Amygdala (tissue), 56 donors: ENCODE data around the gene TMEM179B.
"Not testable (repeated sequence)": the region's sequence is repeated elsewhere in the genome, so short reads cannot be mapped to it uniquely, and the experiment has no call there.

Source experiments
- DNase-seq, 56 donors: peaks; one replicate each; lab custom pipeline; 2025; lab: John Stamatoyannopoulos, UW

The TMEM179B gene

GRCh38 chr11:62786318-62787004, 741 bp upstream of the TMEM179B start:
- peak in 55 of 56 donors; percentile 19 to 86 (median 62) for DNase-seq

DNA sequence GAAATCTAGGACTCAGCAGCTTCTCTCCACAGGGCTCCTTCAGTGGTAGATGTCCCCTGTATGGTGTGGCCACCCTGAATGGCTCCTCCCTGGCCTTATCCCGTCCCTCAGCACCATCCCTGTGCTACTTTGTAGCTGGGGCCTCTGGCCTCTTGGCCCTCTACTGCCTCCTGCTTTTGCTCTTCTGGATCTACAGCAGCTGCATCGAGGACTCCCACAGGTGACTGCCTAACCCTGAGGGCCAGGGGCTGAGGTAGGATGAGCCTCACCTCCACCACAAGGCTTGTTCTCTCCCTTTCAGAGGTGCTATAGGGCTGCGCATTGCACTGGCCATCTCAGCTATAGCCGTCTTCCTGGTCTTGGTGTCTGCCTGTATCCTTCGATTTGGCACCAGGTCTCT, 1.8 kb downstream of the TMEM179B start:
- no peak for DNase-seq

GRCh38 chr11:62789576-62789975, 2.4 kb downstream of the TMEM179B start:
- no peak for DNase-seq

DNA sequence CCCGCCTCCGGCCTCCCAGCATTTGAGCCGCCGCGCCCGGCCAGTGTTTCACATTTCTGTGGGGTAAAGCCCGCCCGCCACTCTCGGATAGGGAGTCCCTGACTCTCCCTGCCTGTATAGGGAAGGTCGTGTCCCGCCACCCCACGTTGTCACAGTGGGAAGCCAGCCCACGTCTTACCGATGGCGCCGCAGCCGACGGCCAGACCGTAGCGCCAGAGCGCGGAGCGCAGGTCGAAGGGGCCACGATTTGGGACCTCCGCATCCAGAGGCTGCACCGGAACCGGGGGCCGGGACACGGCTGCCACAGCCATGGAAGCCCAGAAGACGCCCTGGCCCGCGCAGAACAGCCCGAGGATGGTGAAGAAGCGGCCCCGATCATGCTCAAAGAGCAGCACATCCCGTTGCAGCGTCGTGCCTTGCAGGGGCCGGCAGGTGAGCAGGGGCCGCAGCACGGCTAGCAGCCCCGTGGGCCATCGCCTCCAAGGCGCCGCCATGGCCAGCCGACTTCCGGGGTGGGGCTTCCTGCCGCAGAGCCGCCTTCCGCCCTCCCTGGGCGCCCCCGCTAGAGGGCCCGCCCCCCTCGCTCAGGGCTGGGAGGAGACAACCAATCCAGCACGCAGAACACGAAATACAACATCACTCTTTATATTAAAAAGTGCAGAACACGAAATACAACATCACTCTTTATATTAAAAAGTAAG, 4.4 kb downstream of the TMEM179B start, which contains the start of gene TMEM223:
TSS of gene TMEM223 (minus strand) at position 506 of the 701 bp plus-strand sequence. CDS start at position 494, 12 bp downstream.
- peak; percentile 2 to 90 (median 76) for DNase-seq

DNA sequence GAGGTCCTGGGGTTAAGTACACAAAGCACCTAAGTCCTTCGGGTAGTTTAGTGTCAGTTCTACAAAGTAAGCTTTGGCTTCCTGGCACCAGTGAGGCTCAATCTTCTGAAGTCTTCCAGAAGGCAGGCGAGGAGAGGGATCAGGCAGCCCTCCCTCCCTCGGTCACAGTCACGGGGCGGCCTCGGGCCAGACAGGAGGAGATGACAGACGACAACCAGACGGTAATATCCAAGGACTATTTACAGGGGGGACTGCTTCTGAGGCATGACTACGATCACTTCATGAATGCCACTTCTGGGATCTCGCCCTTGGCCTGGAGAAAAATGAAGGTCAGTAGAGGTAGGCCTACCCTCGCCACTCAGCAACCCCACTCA, 5.0 kb downstream of the TMEM179B start:
- no peak for DNase-seq

DNA sequence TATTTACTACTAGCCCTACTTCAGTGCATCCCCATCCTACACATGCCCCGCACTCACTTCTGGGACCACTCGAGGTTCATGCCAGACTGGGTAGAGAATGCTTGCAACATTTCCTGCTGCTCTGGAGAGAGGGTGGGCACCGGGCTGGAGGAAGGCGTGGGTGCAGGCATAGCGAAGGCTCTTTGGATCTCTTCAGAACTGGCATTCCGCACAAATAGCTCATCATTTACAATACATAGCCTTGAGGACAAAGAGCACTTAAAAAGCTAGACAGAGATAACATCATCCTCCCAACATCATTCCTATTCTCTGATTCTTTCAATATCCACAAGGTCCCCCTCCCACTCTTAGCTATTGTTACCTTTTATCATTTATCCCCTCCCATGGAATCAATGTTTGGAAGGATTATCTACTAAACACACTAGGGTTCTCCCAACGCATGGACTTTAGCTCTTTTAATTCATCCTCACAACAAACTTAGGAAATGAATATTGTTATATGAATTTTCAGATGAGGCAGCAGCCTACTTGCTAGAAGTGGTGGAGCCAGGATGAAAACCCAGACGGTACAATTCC, 7.1 kb downstream of the TMEM179B start:
- DNase-seq = no peak

DNA sequence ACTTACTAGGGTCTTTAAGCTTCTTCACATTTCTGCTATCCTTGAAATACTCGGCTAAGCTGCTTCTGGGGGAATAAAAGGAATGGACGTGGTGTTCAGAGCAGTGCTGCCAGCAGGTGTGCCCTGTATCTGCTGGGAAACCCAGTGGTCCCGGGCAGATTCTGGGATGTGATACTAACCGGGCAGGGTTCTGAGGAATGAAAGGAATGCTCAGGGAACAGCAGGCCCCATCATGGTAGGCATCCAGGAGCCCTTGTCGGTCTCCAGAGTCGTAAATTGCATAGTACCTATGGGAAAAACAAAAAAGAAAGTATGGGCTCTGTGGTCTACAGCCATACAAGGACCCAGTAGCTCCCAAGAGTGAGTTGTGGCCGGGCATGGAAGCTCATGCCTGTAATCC, 9.1 kb downstream of the TMEM179B start:
- no peak for DNase-seq

GRCh38 chr11:62799486-62799885, 12.3 kb downstream of the TMEM179B start:
- no peak for DNase-seq

DNA sequence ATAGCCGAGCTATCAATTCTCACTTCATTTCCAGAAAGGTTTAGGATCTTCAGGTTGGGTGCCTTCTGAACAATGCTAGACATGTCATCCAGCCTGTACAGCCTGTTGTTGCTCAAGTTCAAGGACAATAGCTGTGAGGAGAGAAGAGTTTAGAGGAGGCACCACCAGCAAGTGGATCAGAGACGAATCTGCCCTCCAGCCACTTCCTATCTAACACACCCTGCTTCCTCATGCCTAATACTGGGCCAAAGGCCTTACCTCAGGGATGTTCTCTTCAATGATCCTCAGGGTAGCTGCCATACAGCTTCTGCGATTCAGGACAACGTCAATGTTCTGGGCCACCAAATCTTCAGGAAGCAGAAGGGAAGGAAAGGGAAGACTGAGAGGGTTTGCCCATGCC, 13.9 kb downstream of the TMEM179B start:
- DNase-seq = no peak

GRCh38 chr11:62804310-62805075, 17.3 kb downstream of the TMEM179B start:
- DNase-seq = peak in 1 of 56 donors; percentile 42

DNA sequence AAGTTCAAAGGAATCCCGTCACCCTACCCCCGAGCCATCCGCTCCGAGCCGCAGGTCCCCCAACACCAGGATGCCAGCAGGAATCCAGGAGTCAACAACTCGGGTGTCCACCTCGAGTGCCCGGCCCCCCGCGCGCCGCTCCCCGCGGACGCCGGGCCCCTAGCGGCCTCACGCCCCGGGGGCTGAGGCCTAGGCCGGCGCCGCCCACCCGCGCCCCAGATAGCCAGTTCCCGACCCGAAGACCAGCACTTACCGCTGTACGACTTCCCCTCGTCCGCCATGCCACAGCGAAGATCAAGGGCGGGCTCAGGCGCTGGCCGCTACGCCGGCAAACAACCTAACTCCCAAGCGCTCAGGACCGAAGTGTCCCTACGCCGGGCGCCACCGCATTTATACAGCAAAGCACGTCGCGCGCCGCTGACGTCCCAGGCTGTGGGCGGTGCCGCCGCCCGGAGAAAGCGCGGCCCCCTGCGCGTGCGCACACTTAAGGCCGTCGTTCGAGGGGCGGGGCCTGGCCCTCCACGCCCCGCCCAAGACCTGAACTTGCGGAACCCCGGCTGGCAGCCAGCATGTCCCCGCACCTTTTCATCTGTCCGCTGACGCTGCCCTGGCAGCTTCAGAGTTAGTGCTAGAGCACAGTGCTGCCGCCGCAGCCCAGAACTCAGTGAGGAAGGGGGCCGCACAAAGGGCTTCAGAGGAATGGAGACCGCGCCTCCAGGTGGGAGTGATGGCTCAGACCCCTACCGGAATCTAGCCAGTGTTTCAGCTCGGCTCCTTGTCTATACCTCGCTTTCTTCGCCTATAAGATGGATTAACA, 18.1 kb downstream of the TMEM179B start, which contains the start of gene NXF1:
TSS of gene NXF1 (minus strand) at position 365 of the 817 bp plus-strand sequence. CDS start at position 281, 84 bp downstream.
- peak; percentile 56 to 97 (median 90) for DNase-seq

GRCh38 chr11:62805961-62806441, 18.8 kb downstream of the TMEM179B start:
- DNase-seq = no peak

GRCh38 chr11:62806611-62807121, 19.5 kb downstream of the TMEM179B start:
- peak in 2 of 56 donors; percentile 13 to 17 for DNase-seq

DNA sequence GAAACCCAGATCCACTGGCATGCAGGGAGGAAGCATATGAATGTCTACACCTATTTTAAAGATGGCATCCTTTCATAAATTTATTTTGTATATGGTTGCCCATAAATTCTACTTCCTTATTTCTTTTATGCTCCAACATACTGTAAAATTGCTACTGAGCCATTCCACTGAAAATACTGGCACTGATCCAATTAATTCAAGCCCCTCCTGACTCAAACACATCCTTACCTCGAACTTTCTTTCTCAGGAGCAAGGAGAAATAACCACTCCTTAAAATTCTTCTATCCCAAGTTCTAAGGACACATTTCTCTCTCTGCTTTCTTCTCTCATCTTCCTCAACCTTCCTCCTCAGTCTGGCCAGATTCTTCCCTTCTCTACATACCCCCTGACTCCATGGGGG, 23.5 kb downstream of the TMEM179B start:
- DNase-seq = no peak

GRCh38 chr11:62811659-62812058, 24.5 kb downstream of the TMEM179B start:
- no peak for DNase-seq

DNA sequence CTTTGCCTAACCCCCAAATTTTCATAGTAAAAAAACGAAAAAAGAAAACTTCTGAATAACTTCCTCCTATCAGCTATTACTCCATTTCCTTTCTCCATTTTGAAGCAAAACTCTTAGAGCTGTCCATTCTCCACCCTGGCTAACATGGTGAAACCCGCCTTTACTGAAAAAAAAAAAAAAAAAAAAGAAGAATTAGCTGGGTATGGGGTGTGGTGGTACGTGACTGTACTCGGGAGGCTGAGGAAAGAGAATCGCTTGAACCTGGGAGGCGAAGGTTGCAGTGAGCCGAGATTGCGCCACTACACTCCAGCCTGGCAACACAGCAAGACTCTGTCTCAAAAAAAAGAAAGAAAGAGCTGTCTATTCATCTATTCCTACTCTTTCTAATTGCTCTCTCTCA, 29.4 kb downstream of the TMEM179B start:
- no peak for DNase-seq

DNA sequence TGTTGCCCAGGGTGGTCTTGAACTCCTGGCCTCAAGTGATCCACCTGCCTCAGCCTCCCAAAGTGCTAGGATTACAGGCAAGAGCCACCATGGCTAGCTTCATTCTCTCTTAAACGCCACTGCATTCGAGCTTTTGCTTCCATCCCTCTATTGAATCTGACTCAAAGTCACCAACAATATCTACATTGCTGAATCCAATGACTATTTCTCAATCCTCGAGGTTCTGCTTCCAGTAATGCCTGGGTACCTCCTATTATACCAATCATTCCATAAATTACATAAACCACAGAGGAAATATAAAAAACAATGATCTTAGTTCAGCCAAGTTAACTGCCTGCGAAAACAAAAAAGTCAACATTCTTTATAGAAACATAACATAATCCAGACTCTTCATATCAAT, 29.9 kb downstream of the TMEM179B start:
- no peak for DNase-seq

DNA sequence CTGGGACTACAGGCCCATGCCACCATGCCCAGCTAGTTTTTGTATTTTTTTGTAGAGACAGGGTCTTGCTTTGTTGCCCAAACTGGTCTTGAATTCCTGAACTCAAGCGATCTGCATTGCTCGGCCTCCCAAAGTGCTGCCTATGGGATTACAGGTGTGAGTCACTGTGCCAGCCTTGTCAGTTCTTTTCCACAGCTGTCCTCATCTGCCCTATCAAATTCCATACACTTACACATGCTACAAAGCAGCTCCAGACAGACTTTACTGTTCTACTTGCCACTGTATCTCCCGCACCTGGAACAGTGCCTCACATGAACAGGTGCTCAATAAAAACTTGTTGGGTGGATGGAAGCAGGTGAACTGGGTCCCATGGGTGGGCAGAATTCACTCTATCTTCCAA, 36.5 kb downstream of the TMEM179B start:
- no peak for DNase-seq

- DNase-seq = not testable (repeated sequence)
These were observed 40.9 kb downstream of the TMEM179B start for GRCh38 chr11:62828130-62828529.
